Stimulated activated CD4-positive, alpha-beta T cell treated with anti-CD3 and anti-CD28 coated beads, Interleukin-15, amount 100 ng/mL, for 24 hours (primary cell): ENCODE measurements around the gene C5AR1.
A peak's percentile ranks its signal among the peaks of the same experiment; 100 is the strongest.
"Not testable (repeated sequence)": the region's sequence is repeated elsewhere in the genome, so short reads cannot be mapped to it uniquely, and the experiment has no call there.

Experiments used
- DNase-seq: peaks from one replicate; pipeline ENCODE4 v3.0.0-alpha.2; 2020

Gene C5AR1

DNA sequence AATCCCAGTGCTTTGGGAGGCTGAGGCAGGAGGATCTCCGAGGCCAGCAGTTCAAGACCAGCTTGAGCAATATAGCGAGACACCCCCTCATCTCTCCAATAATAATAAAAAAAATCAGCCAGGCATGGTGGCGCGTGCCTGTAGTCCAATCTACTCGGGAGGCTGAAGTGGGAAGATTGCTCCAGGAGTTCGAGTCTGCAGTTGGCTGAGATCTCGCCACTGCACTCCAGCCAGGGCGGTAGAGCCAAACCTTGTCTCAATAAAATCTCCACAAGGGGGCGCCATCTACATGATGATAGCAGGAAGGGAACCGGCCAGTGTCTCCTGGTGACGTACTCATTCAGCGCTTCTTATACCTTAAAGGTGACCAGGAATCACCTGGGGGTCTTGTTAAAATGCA lies 13.6 kb upstream of the C5AR1 start:
- peak; percentile 84 for DNase-seq

DNA sequence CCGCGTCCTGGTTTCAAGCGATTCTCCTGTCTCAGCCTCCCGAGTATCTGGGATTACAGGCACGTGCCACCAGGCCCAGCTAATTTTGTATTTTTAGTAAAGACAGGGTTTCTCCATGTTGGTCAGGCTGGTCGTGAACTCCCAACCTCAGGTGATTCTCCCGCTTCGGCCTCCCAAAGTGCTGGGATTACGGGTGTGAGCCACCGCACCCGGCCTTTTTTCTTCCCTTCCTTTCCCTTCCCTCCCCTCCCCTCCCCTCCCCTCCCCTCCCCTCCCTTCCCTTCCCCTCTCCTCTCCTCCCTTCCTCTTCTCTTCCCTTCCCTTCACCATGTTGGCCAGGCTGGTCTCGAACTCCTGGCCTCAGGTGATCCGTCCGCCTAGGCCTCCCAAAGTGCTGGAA lies 8.8 kb upstream of the C5AR1 start:
- not testable (repeated sequence) for DNase-seq

DNA sequence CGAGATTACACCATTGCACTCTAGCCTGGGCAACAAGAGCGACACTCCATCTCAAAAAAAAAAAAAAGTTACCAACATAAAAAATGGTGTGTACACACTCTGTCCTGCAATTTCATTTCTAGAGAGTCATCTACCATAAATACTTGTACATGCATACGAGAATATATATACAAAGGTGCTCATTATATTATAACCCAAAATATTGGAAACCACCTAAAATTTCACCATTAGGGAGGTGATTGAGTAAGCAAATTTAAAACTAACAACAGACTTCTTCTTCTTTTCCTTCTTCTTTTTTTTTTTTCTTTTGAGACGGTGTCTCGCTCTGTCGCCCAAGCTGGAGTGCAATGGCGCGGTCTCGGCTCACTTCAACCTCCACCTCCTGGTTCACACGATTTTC lies 7.4 kb upstream of the C5AR1 start:
- no peak for DNase-seq

DNA sequence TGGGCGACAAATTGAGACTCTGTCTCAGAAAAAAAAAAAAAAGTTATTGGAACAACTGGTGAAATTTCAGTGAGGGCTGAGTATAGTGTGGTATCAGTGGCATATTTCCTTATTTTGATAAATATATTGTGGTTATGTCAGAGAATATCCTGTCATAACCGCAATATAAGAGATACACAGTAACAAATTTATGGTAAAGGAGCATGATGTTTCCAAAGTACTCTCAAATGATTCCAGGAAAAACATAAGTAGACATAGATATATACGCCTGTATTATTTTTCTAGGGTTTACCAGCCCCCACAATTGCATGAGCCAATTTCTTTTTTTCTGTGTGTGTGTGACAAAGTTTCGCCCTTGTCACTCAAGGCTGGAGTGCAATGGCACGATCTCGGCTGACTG lies 5.7 kb upstream of the C5AR1 start:
- DNase-seq = no peak

DNA sequence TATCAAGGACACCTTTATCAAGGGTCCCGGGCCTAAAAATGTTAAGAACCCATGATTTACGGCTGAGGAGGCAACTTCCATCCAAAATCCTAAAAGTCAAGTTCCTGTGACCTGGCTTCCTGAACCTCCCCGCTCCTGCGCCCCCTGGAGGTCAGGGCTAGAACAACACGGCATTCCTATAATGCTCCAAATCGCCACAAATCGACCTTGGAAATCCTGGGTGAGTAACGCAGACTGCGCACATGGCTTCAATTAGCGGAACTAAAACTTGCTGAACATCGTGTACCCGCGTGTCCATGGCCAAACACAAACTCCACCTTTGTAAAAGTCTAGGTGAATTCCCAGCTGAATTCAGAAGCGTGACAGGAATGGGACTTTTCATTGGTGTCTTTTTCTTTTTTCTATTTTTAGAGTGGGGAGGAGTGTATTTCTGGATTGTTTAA lies 4.3 kb upstream of the C5AR1 start:
- peak; percentile 71 for DNase-seq

DNA sequence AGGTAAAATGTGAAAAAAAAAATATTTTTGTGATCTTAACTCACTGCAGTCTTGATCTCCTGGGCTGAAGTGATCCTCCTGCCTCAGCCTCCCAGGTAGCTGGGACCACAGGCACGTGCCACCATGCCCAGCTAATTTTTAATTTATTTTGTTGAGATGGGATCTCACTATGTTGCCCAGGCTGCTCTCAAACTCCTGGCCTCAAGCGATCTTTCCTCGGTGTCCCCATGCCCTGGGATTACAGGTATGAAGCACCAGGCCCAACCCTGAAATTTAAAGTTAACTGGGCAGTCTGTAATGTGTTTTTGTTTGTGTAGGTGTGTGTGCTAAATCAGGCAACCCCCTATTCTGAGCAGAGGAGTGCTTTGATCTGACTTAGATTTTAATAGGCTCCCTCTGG lies 3.4 kb upstream of the C5AR1 start:
- DNase-seq = no peak

DNA sequence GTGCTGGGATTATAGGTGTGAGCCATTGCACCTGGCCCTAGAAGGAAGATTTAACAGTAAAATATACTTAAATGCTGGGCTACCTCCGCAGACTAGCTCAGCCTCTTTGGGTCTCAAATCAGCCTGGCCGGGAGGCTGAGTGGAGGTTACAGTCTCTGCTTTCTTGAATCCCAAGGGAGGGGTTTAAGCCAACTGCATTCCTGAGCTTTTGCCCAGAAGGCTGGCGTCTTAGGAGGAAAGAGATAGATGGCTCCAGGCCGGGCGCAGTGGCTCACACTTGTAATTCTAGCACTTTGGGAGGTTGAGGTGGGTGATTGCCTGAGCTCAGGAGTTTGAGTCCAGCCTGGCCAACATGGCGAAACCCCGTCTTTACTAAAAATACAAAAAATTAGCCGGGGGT lies 623 bp upstream of the C5AR1 start:
- no peak for DNase-seq

DNA sequence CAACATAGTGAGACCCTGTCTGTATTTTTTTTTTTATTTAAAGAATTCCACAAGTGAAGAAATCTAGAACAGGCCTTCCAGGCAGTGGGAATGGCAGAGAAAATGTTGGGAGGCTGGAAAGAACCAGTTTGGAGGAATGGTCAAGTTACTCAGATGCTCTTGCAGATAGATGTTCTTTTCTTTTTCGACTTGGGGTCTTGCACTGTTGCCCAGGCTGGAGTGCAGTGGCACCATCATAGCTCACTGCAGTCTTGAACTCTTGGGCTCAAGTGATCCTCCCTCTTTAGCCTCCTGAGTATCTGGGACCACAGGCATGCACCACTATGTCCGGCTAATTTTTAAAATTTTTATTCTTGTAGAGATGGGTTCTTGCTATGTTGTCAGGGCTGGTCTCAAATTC lies 662 bp downstream of the C5AR1 start:
- DNase-seq = no peak

DNA sequence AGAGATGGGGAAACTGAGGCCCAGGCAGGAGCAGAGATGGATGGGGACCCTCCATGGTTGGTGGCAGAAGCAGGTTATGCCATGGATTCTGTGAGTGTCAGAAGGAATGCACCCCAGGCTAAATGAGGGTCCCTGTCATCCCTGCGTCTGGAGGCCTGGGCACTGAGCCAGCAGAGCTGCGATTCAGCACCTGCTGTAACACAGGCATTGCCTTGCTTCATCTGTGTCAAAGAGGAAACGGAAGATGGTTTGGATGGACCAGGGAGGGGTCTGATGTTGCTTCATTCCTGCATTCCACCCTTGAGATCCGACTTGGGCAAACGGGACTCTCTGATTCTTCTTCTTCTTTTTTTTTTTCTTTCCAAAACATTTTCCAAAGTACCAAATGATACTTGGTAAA lies 1.2 kb downstream of the C5AR1 start:
- no peak for DNase-seq

DNA sequence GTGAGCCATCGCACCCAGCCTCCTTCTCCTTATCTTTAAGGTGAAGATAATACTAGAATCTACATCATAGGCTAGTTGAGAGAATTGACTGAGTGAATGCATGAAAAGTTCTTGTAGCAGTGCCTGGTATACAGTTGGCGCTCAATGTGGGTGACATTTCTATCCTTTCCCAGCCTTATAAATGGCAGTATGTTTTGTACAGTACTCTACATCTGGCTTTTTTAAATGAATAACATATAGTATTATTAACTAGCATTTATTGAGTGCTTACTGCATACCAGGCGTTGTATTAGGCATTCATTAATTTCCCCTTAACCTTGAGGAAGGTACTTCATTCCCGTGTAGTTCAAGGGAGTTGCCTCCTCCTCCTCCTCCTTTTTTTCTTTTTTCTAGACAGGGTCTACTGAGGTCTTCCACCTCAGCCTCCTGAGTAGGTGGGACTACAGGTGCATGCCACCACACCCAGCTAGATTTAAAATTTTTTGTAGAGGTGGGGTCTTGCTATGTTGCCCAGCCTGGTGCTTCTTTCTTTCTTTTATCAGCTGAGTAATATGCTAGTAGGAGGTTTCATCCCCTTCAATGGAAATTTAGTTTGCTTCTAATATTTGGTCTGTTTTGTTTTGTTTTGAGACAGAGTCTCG lies 2.8 kb downstream of the C5AR1 start:
- DNase-seq = no peak

DNA sequence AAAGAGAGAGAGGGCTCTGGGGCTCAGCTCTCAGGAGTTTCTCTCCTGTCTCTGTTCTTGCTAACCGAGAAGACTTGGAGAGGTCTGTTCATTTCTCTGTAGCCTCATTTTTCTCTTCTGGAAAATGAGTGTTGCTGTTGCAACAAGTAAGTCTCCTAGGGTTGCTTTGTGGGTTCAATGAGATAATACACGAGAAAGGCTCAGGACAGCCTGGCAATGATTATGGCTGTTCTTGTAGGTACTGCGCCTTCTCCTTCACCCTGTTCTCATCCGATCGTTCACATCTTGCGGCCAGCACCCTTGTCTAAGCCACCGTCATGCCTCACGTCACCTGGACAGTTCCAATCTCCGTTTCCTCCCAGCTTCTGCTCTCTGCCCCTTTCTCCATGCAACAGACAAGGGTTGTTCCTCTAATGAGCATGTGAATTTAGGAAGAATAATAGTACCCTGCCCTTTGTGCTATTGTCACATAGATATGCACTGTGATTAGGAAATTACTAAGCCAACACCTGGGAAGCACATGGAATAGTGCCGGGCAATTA lies 4.2 kb downstream of the C5AR1 start:
- DNase-seq = no peak

DNA sequence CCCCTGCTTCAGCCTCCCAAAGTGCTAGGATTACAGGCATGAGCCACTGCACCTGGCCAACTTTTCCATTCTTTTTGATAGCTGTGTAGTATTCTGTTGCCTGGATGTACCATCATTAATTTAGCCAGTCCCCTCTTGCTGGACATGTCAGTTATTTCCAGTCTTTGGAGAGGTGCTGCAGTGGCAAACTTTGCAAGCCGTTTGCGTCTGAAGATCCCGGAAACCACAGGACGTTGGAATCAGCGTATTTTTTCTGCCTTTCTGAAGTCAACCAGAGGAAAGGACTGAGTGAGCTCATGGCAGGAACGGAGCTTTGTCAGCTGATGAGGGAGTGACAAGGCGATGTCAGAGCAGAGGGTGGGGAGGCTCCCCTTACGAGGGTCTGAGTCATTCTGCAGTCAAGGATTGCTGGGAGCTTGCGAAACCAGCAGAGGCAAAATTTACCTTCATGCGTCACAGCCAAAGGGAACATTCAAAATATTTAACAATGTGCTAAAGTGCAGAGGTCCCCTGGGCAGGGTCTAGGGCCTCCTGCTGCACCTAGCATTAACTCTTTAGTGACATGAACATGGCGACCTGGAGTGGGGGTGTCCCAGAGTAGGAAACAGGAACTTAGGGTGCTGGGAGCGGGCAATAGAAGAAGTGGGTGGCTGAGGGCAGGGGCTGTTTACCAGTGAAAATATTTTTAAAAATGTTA lies 5.6 kb downstream of the C5AR1 start:
- DNase-seq = peak; percentile 41

DNA sequence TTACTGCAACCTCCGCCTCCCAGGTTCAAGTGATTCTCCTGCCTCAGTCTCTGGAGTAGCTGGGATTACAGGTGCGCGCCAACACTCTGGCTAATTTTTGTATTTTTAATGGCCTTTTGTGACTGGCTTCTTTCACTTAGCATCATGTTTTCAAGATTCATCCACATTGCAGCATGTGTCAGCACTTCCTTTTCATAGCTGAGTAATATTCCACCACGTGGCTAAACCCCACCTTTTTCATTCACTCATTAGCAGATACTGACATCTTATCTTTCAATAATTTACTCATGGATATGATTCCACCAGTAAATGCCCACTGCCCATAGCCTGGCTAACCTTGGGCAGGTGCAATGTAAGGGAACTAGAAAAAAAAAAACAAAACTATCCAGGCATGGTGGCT lies 6.9 kb downstream of the C5AR1 start:
- DNase-seq = no peak

DNA sequence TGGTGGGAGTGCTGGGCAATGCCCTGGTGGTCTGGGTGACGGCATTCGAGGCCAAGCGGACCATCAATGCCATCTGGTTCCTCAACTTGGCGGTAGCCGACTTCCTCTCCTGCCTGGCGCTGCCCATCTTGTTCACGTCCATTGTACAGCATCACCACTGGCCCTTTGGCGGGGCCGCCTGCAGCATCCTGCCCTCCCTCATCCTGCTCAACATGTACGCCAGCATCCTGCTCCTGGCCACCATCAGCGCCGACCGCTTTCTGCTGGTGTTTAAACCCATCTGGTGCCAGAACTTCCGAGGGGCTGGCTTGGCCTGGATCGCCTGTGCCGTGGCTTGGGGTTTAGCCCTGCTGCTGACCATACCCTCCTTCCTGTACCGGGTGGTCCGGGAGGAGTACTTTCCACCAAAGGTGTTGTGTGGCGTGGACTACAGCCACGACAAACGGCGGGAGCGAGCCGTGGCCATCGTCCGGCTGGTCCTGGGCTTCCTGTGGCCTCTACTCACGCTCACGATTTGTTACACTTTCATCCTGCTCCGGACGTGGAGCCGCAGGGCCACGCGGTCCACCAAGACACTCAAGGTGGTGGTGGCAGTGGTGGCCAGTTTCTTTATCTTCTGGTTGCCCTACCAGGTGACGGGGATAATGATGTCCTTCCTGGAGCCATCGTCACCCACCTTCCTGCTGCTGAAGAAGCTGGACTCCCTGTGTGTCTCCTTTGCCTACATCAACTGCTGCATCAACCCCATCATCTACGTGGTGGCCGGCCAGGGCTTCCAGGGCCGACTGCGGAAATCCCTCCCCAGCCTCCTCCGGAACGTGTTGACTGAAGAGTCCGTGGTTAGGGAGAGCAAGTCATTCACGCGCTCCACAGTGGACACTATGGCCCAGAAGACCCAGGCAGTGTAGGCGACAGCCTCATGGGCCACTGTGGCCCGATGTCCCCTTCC lies 10.5 kb downstream of the C5AR1 start:
- DNase-seq = no peak

DNA sequence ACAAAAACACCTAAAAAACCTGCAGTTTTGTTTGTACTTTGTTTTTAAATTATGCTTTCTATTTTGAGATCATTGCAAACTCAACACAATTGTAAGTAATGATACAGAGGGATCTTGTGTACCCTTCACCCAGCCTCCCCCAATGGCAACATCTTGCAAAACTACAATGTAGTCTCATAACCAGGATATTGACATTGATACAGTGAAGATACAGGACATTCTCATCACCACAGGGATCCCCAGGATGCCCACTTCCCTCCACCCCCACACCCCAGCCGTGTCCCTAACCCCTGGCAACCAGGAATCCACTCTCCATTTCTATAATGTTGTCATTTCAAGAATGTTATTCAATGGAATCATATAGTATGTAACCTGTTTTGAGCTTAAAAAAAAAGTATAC lies 12.0 kb downstream of the C5AR1 start:
- DNase-seq = no peak

DNA sequence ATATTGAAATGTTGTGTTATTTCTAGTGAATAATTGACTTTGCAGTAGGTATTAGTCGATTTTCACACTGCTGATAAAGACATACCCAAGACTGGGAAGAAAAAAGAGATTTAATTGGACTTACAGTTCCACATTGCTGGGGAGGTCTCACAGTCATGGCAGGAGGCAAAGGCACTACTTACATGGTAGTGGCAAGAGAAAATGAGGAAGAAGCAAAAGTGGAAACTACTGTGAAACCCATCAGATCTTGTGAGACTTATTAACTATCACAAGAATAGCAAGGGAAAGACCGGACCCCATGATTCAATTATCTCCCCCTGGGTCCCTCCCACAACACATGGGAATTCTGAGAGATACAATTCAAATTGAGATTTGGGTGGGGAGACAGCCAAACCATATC lies 12.4 kb downstream of the C5AR1 start:
- DNase-seq = no peak

DNA sequence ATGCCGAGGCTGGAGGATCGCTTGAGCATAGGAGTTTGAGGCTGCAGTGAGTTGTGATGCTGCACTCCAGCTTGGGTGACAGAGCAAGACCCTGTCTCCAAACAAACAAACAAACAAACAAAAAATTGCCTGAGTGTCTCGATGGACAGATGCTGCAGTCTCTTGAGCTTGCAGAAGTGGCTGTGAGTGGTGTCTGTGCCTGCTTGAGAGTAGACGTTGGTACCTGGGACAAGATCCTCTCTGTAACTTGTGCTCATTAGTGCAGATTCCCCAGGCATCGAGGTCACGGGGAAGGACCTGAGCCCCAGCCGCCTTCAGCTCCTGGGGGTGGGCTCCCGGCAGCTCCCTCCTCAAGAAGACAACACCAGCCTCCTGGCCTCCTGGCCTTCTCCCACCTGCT lies 13.7 kb downstream of the C5AR1 start:
- DNase-seq = no peak

DNA sequence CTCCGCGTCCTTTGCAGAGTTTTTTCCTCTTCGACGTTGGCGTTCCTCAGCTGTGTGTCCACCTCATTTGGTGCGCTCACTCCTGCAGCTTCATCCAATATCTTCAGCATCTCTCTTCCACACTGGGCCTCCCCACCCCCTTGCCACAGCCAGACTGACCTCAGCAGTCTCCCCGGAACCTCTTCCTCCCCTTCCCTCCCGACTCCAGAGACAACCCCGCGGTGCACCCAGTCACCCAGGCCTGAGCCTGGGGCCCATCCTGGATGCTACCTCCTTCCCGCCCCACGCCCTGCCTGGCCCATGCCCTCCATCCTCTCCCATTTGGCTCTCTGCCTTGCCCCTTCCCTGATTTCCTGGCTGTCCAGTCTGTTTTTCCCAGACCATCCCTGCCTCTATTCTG lies 14.2 kb downstream of the C5AR1 start:
- no peak for DNase-seq

DNA sequence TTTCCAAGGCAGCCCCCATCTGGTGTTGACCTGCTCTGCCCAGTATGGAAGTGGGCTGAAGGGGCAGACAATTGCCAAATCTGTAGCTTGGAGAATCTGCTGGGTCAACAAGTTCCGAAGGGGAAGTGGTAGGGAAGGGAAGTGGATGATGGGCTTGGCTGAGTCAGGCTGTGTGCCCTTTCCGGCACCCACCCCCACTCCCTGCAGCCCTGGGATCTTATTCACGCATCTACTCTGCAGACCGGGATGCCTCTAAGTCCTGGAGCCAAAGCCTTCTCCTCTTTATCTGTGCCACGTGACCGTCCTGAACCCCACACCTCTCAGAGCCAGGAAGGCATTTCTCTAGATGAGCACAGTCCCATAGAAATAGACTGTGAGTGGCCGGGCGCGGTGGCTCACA lies 14.8 kb downstream of the C5AR1 start:
- no peak for DNase-seq

DNA sequence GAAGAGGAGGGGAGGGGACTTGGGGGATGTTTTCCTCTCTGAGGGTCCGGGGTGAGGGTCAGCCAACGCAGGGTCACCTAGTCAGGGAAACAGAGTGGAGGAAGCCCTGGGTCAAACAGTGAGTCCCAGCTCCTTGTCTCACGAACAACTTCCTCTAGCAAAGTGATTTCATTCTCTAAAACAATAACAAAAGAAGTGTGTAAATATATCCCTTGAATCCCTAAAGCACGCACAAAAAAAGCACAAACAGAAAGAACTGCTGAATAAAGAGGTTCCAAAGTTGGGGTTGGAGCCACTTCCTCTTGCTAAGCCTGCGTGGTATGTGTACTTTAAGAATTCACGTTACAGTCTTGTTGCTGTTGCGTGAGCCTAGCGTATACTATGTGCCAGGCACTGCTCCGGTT lies 20.8 kb downstream of the C5AR1 start:
- DNase-seq = no peak

DNA sequence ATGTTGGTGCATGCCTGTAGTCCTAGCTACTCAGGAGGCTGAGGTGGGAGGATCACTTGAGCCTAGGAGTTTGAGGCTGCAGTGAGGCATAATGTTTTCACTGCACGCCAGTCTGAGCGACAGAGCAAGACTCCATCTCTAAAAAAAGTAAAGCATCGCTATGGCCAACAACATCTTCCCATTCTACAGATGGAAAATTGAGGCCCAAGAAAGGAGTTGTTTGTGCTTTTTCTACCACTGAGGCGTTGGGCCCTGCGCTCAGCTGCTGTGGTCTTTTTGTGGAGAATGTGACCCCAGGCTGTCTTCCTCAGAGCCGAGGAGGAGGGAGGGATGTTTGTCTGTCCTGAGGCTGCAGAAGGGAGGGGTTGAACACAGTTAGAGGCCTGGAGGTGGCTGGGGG lies 21.8 kb downstream of the C5AR1 start:
- DNase-seq = no peak

DNA sequence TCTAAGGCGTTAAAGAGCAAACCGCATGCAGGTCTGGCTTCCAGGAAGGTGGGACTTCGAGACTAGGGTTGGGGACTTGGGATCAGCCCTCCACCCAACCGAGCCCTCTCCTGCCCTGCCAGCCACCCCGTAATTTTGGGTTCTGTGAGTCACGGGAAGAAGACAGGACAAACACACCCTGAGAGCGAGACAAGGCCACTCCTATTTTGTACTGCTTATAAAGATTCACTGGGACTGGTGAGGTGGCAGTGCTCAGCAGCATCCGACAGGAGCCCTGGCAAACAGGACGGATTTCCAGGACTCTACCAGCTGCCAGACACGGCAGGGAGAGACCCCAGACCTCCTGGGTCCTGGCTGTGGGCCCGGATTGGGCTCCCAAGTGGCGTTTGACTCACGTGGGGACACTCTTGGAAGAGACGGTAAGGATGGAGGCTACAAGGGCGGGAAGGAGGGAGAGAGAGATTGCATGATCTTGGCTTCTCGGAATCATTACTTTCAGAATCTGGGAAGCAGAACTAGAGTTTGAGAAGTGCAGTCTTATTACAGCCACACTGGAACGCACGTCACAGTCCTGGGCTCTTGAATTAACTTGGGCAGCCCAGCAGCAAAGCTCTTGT lies 22.4 kb downstream of the C5AR1 start, which contains the start of gene C5AR2:
TSS of gene C5AR2 (plus strand) at position 245 of the 617 bp plus-strand sequence. CDS start 8,625 bp downstream, outside the sequence.
- no peak for DNase-seq
